HG03558 (cell line): Measurements from ENCODE around the gene PTX4.

ENCODE experiments used
- ATAC-seq: cut with Tn5 transposase; IDR thresholded peaks from one replicate; pipeline ENCODE4 v1.9.1; 2021; ENCODE audit warnings: moderate number of reproducible peaks; ENCODE audit not compliant: unreplicated experiment; ENCODE audit errors: extremely low read depth

PTX4 gene

DNA sequence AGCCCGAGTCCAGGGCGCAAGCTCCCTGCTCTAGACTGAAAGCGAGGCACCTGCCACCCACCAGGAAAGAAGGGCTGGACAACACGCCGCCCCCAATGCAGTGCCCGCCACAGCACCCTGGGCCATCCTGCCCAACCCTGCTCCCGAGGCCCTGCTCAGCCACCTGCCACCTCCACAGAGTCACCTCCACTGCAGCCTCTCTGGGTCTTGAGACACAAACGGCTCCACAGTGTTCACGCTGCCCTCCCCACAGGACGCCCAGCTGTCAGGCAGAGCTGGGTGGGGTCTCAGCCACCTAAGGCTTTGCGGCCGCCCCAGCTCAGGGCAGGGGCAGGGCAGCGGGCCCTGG, 23.2 kb downstream of the PTX4 start:
- ATAC-seq = no peak

DNA sequence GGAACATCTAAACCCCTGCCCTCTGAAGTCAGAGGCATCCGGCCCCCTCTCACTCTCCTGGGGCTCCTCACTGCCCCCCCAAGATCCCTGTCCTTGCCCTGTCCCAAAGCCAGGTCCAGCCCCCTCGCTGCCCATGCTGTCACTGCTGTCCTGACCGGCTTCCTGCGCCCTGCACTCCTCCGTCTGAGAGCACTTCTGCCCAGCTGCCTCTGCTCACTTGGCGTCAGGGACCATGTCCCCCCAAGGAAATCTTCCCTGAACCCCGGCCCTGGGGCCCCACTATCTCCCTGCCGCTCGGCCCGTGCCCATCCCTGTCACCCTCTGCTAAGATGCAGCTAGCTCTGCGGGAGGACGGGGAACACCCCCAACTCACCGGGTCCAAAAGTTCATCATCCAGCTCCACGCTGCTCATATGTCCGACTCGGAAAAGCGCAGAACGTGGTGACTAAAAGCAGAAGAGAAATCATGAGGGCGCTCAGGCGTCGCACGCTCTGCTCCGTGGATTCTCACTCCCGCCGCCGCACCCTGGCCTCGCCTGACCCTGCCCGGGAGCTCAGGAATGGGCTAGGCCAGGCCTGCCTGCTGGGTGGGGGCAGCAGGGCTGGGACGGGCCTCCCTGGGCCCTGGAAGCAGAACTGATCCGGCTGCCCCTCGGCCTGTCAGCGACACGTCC, 23.7 kb downstream of the PTX4 start:
- no peak for ATAC-seq

DNA sequence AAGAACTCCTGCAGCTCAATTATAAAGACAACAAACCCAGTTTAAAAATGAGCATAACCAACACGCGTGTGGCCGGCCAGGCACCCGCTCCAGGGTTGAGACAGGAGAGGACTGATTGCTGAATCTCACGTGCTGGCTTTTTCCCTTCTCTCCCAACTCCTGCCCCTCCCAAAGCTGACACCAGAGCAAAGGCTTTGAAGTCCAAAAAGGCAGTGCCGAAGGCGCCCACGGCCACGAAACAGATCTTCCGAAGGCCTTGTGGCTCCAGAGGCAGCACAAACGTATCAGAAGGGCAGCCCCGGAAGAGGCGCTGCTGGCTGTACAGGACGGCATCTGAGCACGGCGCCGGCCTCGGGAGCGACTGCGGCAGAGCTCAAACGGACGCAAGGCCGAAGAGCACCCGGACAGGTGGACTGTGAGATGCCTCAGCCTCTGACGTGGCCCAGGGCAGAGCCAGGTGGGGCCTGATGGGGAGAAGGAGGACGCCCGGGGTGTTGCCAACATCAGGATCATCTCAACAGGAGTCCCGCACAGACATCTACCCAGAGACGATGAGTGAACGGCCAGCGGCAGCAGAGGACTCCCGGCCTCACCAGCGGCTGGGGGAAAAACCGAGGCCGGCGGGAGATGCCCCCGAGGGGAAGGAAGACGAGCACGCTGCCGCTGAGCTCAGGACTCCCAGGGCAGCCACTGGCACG, 24.4 kb downstream of the PTX4 start:
- no peak for ATAC-seq

DNA sequence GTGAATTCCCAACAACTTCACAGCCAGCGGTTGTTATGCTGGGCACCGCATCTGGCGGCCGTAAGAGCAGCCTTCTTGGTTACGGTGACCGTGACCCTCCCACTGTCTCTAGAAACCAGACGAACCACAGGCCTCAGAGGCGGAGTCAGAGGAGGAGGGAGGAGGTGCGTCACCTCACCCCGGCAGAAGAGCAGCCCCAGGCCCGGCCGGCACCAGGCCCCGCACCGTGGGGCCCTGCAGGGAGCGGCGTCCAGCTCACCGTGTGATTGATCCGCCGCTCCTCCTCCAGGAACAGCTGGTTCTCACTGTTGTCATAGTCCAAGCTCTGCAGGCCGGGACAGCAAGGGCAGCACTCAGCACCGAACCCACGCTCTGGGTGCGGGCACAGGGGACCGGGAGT, 27.6 kb downstream of the PTX4 start:
- ATAC-seq = no peak

DNA sequence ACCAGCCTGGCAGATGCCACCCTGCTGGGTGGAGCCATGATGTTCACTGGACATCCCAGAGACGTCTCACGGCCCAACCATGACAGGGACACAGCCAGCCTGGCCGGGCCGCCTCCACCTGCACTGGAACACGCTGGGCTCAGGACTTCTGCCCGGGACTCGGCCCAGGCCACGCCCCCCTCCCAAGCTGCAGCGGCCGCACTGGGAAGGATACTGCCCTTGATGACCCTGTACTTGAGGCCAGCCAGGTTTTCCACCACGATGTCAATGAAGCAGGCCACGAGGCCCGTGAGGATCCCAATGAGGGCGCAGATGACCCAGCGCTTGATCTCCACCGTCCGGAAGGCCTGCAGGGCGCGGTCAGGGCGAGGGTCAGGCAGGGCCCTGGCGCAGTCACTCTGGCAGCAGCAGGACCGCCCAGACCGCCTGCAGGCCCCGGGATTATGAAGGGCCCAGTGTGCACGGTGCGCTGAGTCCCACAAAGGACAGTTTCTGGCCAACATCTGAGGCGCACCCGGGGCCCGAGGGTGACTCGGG, 28.1 kb downstream of the PTX4 start:
- ATAC-seq = no peak

DNA sequence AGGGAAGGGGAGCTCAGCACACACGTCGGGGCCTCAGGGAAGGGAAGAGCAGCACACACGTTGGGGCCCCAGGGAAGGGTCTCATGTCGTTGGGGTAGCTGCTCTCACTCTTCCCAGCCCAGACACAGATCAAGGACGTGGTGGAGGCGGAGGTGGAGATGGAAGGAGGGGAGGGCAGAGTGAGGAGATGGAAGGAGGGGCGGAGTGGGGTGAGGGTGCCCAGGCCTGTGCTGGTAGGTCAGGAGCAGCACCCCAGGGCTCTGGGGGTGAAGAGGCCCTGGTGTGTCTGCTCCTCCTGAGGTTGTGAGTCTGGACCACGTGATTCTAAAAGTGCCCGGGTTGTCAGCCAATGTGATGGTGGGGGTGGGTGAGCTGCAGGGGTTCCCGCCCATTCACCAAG, 28.8 kb downstream of the PTX4 start:
- no peak for ATAC-seq

DNA sequence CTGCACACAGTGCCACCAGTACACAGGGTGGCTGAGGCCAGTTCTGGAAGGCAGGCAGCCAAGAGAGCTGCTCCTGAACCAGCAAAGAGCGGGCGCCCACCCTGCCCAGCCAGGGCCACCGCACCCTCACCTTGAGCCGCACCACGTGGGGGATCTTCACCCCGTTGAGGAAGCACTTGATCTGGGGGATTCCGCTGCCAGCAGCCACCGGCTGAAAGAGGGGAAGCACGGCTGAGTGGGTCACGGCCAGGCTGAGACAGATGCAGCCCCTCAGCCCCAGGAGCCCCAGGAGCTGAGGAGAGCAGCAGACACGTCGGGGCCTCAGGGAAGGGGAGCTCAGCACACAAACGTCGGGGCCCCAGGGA, 29.8 kb downstream of the PTX4 start:
- ATAC-seq = no peak

DNA sequence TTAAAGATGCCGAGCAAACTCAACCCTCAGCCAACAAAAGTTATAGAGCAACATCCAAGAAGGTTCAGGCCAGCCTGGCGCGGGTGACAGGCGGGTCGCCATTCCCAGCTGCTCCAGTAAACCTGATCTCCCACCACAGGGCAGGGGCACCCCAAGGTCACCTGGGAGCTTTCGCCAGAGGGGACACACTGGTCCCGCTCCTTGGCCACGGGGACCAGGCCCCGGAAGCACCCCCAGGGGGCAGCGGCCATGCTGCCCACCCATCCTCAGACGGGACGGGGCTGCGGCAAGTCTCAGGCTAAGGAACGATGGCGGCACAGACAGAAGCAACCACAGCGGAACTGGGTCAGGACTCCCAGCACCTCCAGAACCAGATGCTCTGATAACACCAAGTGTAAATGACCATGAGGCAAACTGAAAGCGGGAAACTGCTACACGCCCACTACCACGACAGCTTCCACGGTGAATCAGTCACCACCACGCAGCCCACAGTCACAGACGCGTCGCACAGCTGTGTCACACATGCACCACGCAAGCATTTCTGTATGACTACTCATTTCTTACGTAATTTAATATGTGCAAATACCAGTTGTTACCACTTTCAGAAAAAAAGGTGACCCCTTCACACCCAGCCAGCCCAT, 30.3 kb downstream of the PTX4 start:
- ATAC-seq = no peak

DNA sequence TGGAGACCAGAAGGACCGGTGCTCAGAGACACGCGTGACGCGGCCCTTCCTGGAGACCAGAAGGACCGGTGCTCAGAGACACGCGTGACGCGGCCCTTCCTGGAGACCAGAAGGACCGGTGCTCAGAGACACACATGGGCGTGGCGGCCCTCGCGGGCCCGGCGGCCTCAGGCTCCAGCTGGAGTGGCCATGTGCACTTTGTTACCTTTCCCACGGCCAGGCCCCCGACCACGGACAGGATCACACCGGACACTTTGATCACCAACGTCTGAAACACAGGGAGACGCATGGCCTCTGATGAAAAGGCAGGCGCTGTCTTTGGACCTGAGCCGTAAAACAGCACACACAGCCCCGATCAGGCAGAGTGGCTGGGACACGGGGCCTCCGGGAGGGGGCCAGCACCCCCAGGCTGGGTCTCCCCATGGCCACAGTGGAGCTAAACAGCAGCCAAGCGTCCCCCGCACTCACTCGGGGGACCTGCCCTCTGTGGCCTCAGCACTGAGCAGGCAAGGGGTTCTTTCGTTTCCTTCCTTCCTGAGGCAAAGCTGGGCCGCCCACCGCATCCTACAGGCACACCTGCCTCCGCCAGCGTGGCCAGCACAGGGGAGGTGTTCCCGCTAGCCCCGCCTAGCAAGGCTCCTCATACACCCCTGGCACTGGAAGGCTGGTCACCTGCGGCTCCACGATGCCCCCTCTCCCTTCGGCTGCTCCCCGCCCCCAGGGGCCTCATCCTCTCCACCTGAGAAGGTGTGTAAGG, 31.1 kb downstream of the PTX4 start:
- ATAC-seq = no peak

DNA sequence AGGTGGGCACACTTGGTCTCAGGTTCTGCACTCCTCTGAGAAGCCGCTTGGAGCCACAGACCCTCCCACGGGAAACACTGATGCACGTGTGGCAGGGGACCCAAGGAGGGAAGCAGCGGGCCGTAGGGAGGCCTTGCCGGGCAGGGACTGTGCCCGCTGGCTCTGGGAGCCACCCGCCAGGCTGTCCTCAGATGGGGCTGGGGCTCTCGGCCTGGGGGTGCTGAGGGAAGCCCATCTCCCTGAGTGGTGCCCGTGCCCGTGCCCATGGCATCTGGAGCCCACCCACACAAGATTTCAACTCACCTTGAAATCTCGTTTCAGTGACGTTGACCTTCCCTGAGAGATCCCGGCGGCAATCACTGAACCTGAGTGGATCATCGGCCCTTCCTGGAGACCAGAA, 31.8 kb downstream of the PTX4 start:
- no peak for ATAC-seq

DNA sequence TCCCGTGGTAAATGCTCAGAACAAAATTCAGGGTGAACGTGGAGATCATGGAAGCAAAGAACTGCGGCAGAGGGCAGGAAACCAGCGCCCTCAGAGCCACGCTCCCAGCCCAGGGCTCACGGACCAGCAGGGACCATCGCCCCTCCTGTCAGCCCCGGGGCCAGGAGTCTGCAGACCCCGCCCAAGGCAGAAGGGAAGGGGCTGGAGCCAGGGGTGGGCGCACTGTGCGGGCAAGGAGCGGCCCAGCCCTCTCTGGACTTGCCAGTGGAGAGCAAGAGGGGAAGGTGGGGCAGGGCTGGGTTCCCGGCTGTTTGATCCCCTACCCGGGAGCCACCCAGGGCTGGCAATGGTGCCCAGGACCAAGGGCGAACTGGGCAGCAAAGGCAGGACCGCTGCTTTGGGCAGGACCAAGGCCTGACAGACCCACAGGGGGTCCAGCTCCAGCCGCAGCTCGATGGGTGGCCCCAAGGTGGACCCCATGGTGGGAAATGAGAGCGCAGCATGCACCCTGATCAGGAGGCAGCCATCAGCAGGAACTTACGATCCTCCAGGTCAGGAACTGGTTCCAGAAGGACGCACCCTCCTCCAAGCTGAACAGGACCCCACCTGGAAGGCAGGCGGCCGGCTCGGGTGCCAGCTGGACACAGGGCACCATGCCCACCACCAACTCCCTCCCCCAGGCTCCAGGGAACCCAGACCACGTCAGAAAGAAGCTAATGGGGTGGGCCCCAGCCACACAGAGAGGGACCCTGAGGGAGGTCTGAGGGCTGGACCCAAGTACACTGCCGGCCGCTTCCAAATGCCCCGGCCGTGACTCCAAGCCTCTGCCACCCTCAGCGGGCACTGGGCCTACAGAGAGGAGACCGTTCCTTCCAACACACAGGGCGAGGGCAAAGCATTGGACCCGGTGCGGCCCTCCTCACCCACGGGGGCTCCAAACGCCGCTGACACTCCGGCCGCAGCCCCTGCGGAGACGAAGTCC, 33.3 kb downstream of the PTX4 start:
- ATAC-seq = no peak

DNA sequence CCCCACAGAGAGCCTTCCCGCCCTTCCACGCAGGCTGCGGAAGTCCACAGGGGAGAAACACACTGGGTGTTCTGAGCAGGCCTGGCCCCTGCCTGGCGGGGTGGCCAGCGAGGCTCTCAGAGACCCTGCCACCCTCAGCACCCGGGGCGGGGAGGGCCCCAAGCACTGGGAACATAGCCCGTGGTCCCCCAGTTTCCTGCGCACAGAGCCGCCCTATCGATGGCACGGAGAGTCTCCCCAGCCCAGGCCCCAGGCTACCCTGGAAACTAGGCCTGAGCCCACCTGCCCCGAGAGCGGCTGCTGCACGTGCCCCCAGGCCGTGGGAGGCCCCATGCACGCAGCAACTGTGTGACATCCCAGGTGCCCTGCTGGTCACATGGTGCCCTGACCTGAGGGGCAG, 34.2 kb downstream of the PTX4 start:
- no peak for ATAC-seq

DNA sequence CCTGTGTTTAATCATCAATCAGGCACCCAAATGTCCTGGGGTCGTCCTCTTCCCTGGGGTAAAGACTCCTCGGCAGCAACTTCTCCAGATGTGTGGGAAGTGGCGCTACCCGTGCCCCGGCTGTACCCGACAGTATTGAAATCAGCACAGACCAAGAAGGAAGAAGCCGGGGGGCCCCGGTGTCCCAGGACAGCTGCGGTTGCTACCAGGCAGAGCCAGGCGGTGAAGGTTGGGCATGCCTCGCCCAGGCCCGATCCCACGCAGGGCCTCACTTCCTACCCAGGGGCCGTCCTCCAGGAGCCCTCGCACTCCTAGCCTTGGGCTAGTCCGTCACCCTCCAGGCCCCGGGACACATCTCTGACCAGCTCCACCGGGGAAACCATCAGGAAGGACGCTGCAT, 35.4 kb downstream of the PTX4 start:
- ATAC-seq = no peak

DNA sequence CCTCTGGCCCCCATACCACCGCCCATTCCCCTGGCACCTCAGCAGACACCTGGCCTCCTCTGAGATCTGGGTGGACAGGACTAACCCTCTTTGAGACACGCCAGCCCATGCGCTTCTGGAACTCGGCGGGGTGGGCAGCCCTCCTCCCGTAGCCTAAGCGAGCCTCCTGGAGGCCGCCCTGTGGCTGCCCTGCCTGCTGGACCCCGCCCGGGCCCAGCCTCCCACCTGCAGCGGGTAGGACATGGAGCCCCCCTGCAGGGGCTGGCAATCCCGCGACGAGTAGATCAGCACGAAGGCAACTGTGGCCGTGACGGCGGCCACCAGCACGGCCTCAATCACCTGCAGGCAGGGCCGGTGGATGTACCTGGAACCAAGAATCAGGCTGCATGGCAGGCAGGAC, 36.2 kb downstream of the PTX4 start:
- no peak for ATAC-seq

DNA sequence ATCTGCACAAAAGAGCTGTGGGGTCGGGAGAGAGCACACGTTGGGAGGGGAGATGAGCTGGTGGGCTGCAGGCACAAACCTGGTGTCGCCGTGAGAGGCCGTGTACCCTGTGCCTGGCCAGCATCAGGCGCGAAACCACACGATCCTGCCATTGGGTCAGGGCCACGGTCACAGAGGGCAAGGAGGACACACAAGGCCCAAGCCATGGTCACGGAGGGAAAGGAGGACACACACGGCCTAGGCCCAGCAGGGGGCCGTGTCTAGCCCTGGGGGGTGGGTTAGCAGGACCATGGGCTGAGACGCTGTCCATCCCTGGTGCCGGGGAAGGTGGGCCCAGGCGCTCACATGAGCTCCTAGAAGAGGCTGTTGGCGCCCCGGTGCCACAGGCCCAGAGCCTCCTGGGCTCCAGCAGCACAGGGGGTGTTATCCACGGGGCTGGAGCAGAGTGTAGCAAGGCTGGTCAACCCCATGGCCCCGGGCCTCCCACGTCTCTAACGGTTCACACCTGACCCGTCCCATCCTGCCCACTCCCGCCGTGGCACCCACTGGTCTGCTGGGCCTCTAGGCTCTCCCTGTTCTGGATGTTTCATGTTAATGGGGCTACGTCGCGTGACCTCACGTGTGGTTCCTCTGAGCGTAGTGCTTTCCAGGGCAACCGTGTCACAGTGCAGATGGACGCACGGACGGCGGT, 36.9 kb downstream of the PTX4 start:
- ATAC-seq = no peak

DNA sequence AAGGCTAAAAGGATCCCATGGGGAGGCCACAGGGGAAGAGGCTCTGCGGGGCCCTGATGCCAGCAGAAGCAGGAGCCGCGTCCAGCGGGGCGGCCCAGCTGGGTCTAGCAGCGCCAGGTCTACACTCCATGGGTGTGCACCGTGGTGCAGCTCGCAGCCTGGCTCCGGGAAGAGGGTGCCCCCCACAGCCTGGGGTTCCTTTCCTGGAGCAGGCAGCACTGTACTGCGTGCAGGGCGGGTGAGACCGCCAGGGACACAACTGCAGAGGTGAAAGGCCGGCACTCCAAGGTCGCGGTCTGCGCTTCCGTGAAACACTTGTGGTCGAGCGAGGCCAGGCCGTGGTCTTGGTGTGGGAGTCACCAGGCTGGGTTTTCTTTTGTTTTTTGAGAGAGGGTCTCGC, 37.9 kb downstream of the PTX4 start:
- no peak for ATAC-seq

DNA sequence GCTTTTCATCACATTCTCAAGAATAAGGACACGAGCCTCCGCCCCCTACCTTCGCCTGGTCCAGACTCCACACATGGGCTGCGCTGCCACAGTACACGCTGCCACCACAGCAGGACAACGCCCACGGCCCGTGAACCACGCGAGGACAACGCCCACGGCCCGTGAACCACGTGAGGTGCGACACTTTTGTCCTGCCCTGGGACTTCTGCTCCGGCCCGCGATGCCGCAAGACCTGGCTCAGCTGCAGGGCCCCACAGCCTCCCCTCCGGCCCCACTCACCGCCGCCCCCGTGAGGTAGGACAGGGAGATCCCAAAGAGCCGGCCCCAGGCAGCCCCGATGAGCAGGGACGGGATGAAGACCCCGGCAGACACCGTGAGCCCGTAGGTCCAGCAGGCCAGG, 38.5 kb downstream of the PTX4 start:
- ATAC-seq = no peak

DNA sequence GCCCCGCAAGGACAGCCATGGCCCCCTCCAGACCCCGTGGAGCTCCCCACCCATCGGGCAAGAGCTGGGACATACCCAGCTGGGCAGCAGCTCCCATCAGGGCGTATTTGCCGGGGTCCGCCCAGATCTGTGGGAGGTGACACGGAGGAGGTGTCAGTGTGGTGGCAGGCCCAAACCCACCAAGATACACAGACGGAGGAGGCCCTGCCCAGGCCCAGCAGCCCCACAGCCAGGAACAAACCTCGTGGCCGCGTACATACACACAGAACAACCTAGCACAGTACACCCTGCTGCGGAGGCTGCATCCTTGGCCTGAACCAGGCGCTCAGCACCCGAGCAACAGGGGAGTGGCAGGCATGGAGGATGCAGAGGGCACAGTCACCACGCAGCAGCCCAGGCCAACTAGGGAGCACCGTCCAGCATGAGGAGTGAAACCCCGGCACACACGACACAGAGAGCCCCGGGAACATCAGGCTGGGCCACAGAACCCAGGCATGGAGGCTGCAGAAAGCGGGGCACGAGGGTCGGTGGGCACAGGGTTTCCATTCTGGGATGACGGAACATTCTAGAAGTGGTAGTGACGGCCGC, 39.4 kb downstream of the PTX4 start:
- no peak for ATAC-seq

DNA sequence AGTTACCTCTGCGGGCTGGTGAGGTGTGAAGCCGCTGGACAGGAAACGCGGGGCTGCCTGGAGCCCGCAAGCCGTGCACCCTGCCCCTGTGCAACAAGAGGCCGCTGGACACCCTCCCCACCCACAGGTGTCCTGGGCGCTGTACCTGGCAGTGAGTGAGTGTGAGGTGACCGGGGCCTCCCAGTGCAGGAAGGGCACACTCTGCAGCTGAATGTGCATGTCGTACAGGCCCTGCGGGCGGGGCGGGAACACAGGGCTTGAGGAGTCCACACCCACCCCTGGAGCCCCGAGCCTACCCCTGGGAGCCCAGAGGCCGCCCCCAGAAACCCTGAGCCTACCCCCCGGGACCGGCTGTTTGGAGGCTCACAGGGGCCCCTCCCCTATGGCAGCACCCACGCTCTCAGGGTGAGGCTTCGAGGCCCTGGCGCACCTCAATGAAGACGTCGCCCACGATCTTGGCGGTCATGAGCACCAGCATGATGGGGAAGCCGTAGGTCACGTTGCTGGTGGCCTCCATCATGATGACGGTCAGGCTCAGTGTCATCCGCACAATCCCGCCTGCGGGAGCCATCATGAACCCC, 40.1 kb downstream of the PTX4 start:
- no peak for ATAC-seq
